ENCODE results near the gene GBGT1.

DNA sequence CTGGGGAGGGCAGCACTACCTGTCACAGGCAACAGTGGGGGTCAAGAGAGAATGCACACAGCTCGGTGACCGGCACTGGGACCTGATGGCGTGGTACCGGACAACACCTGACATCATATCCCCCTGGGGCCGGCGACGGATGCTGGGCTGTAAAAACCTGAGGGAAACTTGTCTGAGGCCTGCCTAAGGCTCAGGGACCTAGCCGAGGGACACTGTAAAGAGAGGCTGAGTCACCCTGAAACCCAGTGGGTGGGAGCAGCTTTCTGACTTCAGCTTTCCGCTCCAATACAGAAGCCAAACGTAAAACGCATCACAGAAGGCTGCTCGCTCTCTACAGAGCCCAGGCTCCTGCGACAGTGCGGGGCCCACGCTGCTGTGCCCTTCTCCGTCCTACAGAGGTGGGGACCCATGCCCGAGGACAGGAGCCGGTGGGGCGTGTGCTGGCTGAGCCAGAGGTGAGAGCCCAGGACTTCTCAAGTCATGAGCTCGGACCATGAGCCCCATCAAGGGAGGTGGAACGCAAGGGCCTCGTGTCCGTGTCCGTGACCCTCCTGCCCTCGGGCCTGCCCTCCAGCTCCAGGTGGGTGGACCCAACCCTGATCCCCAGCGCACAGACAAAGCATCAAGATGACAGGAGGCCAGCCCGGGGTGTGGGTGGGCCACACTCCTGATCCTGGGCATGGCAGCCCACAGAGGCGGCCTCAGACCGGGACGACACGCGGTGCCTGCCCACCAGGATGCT lies 47.9 kb downstream of the GBGT1 start:
- TF ChIP-seq, protein P1, sequence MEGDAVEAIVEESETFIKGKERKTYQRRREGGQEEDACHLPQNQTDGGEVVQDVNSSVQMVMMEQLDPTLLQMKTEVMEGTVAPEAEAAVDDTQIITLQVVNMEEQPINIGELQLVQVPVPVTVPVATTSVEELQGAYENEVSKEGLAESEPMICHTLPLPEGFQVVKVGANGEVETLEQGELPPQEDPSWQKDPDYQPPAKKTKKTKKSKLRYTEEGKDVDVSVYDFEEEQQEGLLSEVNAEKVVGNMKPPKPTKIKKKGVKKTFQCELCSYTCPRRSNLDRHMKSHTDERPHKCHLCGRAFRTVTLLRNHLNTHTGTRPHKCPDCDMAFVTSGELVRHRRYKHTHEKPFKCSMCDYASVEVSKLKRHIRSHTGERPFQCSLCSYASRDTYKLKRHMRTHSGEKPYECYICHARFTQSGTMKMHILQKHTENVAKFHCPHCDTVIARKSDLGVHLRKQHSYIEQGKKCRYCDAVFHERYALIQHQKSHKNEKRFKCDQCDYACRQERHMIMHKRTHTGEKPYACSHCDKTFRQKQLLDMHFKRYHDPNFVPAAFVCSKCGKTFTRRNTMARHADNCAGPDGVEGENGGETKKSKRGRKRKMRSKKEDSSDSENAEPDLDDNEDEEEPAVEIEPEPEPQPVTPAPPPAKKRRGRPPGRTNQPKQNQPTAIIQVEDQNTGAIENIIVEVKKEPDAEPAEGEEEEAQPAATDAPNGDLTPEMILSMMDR (IDR thresholded peaks at IDR 0.05; ENCODE audit: borderline replicate concordance, extremely low read depth, low read length, poor library complexity, severe bottlenecking), result no peak
- no peak for TF ChIP-seq EZH2 (IDR thresholded peaks at IDR 0.05; ENCODE audit: borderline replicate concordance, low read depth, low read length, severe bottlenecking)

Measured in DND-41 (cell line).